Uterus (tissue), 4 donors: Measurements from ENCODE around the gene RPLP2. TPM values are rescaled to one million over a fixed set of nuclear protein-coding genes. Genes with fewer than 3 reads are reported as not detected.

Source experiments
- DNase-seq, 2 donors: peaks; one replicate each; pipeline ENCODE4 v3.0.0-alpha.2; 2019 to 2020
- H3K27ac ChIP-seq, 2 donors: fragments of 200-600 bp; sonication (generic); 1 replicate in 1 of 2; 2 replicates in 1 of 2; pipeline ENCODE4 v1.5.1; 2016 to 2018
- H3K27me3 ChIP-seq, 2 donors: fragments of 200-600 bp; sonication (generic); one replicate each; pipeline ENCODE4 v1.5.1; 2018 to 2019; ENCODE audit warnings: control low read depth in 1 of 2
- H3K36me3 ChIP-seq, 2 donors: fragments of 200-600 bp; sonication (generic); one replicate each; pipeline ENCODE4 v1.5.1; 2019; ENCODE audit warnings: control low read depth in 1 of 2
- H3K4me1 ChIP-seq, 2 donors: fragments of 200-600 bp; sonication (generic); one replicate each; pipeline ENCODE4 v1.5.1; 2018 to 2019; ENCODE audit warnings: control low read depth in 1 of 2
- H3K4me3 ChIP-seq, 2 donors: fragments of 200-600 bp; sonication (generic); 1 replicate in 1 of 2; 2 replicates in 1 of 2; pipeline ENCODE4 v1.5.1; 2018 to 2019; ENCODE audit warnings: mild to moderate bottlenecking in 1 of 2
- H3K9me3 ChIP-seq, 2 donors: fragments of 200-600 bp; sonication (generic); one replicate each; pipeline ENCODE4 v1.5.1; 2019; ENCODE audit warnings: control low read depth in 1 of 2
- POLR2A ChIP-seq, 2 donors: fragments of 450-650 bp; IDR thresholded peaks; one replicate each; pipeline ENCODE4 v1.6.1; 2016; ENCODE audit warnings: antibody characterized with exemption in 2 of 2, mild to moderate bottlenecking in 1 of 2, moderate library complexity in 1 of 2
- intact Hi-C: fragments of 100-400 bp; cut with DNase I; formaldehyde crosslinking; loops from one replicate; pipeline ENCODE4 v1.15.1; 2023; ENCODE audit warnings: low total_unique reads
- total RNA-seq, 4 donors: library from RNA; depleted of rRNA in 3 of 4; stranded (reverse); fragments of >200 nt in 3 of 4; gene quantifications; one replicate each; pipeline versions ENCODE4 v1.1.0 to v1.2.4, GENCODE V29; 2014 to 2023
- TF ChIP-seq, protein P1 (sequence below), 4 experiments: fragments of 200-600 bp in 2 of 4; fragments of 450-650 bp in 2 of 4; sonication (generic) in 2 of 4; IDR thresholded peaks; one replicate each; pipeline ENCODE4 v1.5.1; 2016 to 2019; ENCODE audit warnings: antibody characterized with exemption in 4 of 4, mild to moderate bottlenecking in 2 of 4, moderate library complexity in 1 of 4
- donor health status: DM: yes; HTN: yes; CAD: no.

RPLP2 gene
- total RNA-seq, 4 donors from 2014 or later, result 100 to 1,968 (median 496) TPM

- intact Hi-C loops, result no loop called here
- Histone ChIP-seq H3K27me3 (no peaks in the 10 kb centered on the region), H3K4me3 (no peak overlapping the region), H3K9me3 (no peaks in the 10 kb centered on the region), H3K27ac (no peak overlapping the region), H3K36me3 (no peaks in the 10 kb centered on the region), H3K4me1 (peaks cover 6 to 31% of the 10 kb centered on the region in 2 donors)
- no peak for DNase-seq
- TF ChIP-seq POLR2A (IDR thresholded peaks at IDR 0.05), result no peak
- TF ChIP-seq, protein P1, sequence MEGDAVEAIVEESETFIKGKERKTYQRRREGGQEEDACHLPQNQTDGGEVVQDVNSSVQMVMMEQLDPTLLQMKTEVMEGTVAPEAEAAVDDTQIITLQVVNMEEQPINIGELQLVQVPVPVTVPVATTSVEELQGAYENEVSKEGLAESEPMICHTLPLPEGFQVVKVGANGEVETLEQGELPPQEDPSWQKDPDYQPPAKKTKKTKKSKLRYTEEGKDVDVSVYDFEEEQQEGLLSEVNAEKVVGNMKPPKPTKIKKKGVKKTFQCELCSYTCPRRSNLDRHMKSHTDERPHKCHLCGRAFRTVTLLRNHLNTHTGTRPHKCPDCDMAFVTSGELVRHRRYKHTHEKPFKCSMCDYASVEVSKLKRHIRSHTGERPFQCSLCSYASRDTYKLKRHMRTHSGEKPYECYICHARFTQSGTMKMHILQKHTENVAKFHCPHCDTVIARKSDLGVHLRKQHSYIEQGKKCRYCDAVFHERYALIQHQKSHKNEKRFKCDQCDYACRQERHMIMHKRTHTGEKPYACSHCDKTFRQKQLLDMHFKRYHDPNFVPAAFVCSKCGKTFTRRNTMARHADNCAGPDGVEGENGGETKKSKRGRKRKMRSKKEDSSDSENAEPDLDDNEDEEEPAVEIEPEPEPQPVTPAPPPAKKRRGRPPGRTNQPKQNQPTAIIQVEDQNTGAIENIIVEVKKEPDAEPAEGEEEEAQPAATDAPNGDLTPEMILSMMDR (IDR thresholded peaks at IDR 0.05), result no peak
Measured at GRCh38 chr11:799641-800316, 10.0 kb upstream of the RPLP2 start.

DNA sequence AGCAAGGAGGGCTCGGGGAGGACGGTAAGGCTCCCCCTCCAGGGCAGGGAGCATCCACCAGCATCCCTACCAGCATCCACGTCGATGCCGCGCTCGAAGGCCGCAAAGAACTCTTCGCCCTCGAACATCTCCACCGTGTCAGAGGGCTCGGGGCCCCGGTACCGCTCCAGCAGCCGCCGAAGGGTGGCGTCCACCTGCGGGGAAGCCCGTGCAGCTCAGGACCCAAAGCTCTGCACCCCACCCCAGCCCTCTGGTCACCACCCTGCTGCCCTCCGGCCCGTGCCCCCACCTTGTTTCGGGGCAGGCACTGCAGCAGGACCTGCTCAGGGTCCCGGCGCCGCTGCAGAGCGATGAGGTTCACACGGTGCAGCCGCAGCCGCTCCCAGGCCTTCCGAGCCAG, 9.3 kb upstream of the RPLP2 start:
- DNase-seq, result no peak
- H3K4me1 ChIP-seq, result peaks cover 6 to 25% of the 10 kb centered on the region in 2 donors
- no peak overlapping the region for H3K4me3 ChIP-seq
- H3K36me3 ChIP-seq, result no peaks in the 10 kb centered on the region
- no peaks in the 10 kb centered on the region for H3K27me3 ChIP-seq
- H3K9me3 ChIP-seq, result no peaks in the 10 kb centered on the region
- no peak overlapping the region for H3K27ac ChIP-seq
- TF ChIP-seq, protein P1 (IDR thresholded peaks at IDR 0.05), result no peak
- no peak for TF ChIP-seq POLR2A (IDR thresholded peaks at IDR 0.05)
- intact Hi-C loops, result no loop called here

GRCh38 chr11:801097-801780, 8.5 kb upstream of the RPLP2 start:
- no peak overlapping the region for H3K27ac ChIP-seq
- no peak overlapping the region for H3K4me3 ChIP-seq
- TF ChIP-seq POLR2A (IDR thresholded peaks at IDR 0.05), result no peak
- TF ChIP-seq, protein P1 (IDR thresholded peaks at IDR 0.05), result no peak
- intact Hi-C loops, result no loop called here
- DNase-seq, result no peak
- no peaks in the 10 kb centered on the region for H3K36me3 ChIP-seq
- H3K9me3 ChIP-seq, result no peaks in the 10 kb centered on the region
- H3K4me1 ChIP-seq, result peaks cover 6 to 20% of the 10 kb centered on the region in 2 donors
- H3K27me3 ChIP-seq, result no peaks in the 10 kb centered on the region

DNA sequence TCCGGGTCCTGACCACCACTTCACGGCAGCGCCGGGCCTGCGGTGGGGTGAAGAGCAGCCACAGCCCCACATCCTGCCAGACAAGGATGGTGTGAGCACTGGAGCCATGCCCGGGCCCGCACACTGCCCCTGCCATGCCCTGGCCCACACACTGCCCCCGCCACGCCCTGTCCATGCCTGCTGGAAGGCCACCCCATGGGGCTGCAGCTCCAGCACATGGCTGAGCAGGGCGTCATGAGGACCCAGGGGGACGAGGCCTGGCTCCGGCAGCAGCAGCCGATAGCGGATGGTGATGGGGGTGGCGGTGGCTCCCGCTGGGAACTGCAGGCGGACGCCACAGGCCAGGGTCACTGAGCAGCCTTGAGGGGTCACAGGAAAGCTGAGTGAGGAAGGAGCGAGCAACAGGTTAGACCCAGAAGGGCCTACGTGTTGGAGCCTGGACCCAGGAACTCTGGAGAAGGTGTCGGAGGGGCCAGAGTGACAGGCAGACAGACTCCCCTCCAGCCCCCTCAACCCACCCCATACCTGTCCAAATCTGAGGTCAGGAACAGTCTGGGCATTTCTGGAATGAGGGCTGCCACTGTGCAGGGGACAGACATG, 7.6 kb upstream of the RPLP2 start:
- H3K4me3 ChIP-seq, result no peak overlapping the region
- intact Hi-C loops, result no loop called here
- TF ChIP-seq, protein P1 (IDR thresholded peaks at IDR 0.05), result no peak
- TF ChIP-seq POLR2A (IDR thresholded peaks at IDR 0.05), result no peak
- H3K27me3 ChIP-seq, result no peaks in the 10 kb centered on the region
- H3K9me3 ChIP-seq, result no peaks in the 10 kb centered on the region
- no peaks in the 10 kb centered on the region for H3K36me3 ChIP-seq
- H3K4me1 ChIP-seq, result peaks cover 0 to 12% of the 10 kb centered on the region in 2 donors
- no peak for DNase-seq
- H3K27ac ChIP-seq, result no peak overlapping the region
